ENCODE data around the gene RAB1B. TPM values are rescaled to one million over a fixed set of nuclear protein-coding genes. Genes with fewer than 3 reads are reported as not detected.

RAB1B gene
- total RNA-seq, 1 experiment from 2014 or later = 380 TPM

Other genes with a start within 250 kb of the RAB1B start
- gene CATSPER1, start 242.2 kb upstream of the RAB1B start, total RNA-seq (2014; rRNA removed) = 0.17 and 1.1 TPM in 2 replicates
- not detected in 2 replicates for gene GAL3ST3, start 219.5 kb upstream of the RAB1B start, total RNA-seq (2014; rRNA removed)
- 241 and 318 TPM in 2 replicates for gene SF3B2, start 216.3 kb upstream of the RAB1B start, total RNA-seq (2014; rRNA removed)
- gene PACS1, start 198.4 kb upstream of the RAB1B start, total RNA-seq (2014; rRNA removed) = 28.7 and 31.5 TPM in 2 replicates
- 32.1 and 51.5 TPM in 2 replicates for gene KLC2, start 10.9 kb upstream of the RAB1B start, total RNA-seq (2014; rRNA removed)
- gene CNIH2, start 9.5 kb downstream of the RAB1B start, total RNA-seq (2014; rRNA removed) = 2.2 and 5.2 TPM in 2 replicates
- 196 and 236 TPM in 2 replicates for gene YIF1A, start 20.5 kb downstream of the RAB1B start, total RNA-seq (2014; rRNA removed)
- not detected in 2 replicates for gene TMEM151A, start 23.3 kb downstream of the RAB1B start, total RNA-seq (2014; rRNA removed)
- gene CD248, start 48.4 kb downstream of the RAB1B start, total RNA-seq (2014; rRNA removed) = not detected in 2 replicates
- gene RIN1, start 67.8 kb downstream of the RAB1B start, total RNA-seq (2014; rRNA removed) = 41.2 and 71.8 TPM in 2 replicates
- 123 and 176 TPM in 2 replicates for gene BRMS1, start 76.5 kb downstream of the RAB1B start, total RNA-seq (2014; rRNA removed)
- gene B4GAT1, start 79.0 kb downstream of the RAB1B start, total RNA-seq (2014; rRNA removed) = 38.9 and 41.1 TPM in 2 replicates
- 25.5 and 27.8 TPM in 2 replicates for gene SLC29A2, start 103.1 kb downstream of the RAB1B start, total RNA-seq (2014; rRNA removed)
- gene NPAS4, start 152.4 kb downstream of the RAB1B start, total RNA-seq (2014; rRNA removed) = not detected in 2 replicates
- gene MRPL11, start 170.2 kb downstream of the RAB1B start, total RNA-seq (2014; rRNA removed) = 214 and 321 TPM in 2 replicates
- 22.9 and 35.2 TPM in 2 replicates for gene PELI3, start 198.3 kb downstream of the RAB1B start, total RNA-seq (2014; rRNA removed)
- gene DPP3, start 211.8 kb downstream of the RAB1B start, total RNA-seq (2014; rRNA removed) = 135 and 165 TPM in 2 replicates
- gene BBS1, start 242.0 kb downstream of the RAB1B start, total RNA-seq (2014; rRNA removed) = 24.4 and 28.4 TPM in 2 replicates

Measured in PC-3 (cell line).